Right lobe of liver (tissue), 6 donors: Measurements from ENCODE around the gene RBM22. TPM values are rescaled to one million over a fixed set of nuclear protein-coding genes. Genes with fewer than 3 reads are reported as not detected.

Experiments used
- ATAC-seq, 4 donors: fragments of 200-7000 bp; cut with Tn5 transposase; one replicate each; pipeline ENCODE4 v1.9.1; 2020; ENCODE audit warnings: mild to moderate bottlenecking in 4 of 4, moderate library complexity in 4 of 4
- DNase-seq, 3 donors: peaks; one replicate each; pipeline ENCODE4 v3.0.0-alpha.2; 2020
- H3K27ac ChIP-seq, 3 donors: fragments of 200-600 bp; one replicate each; pipeline ENCODE4 v1.8.0; 2022
- H3K27me3 ChIP-seq, 2 donors: fragments of 200-600 bp; one replicate each; pipeline ENCODE4 v1.8.0; 2022
- H3K36me3 ChIP-seq, 4 donors: fragments of 200-600 bp; sonication (generic) in 1 of 4; one replicate each; pipeline versions ENCODE4 v1.5.1 to v1.8.0; 2017 to 2022; ENCODE audit warnings: control low read depth in 1 of 4
- H3K4me1 ChIP-seq, 4 donors: fragments of 200-600 bp; sonication (generic) in 1 of 4; one replicate each; pipeline versions ENCODE4 v1.5.1 to v1.8.0; 2017 to 2022; ENCODE audit warnings: control low read depth in 1 of 4
- H3K4me3 ChIP-seq, 3 donors: fragments of 200-600 bp; one replicate each; pipeline ENCODE4 v1.8.0; 2022
- H3K9me3 ChIP-seq, 4 donors: fragments of 200-600 bp; sonication (generic) in 1 of 4; one replicate each; pipeline versions ENCODE4 v1.5.1 to v1.8.0; 2017 to 2022; ENCODE audit warnings: control low read depth in 1 of 4
- CTCF ChIP-seq, 4 donors: fragments of 200-600 bp in 3 of 4; fragments of 450-650 bp in 1 of 4; IDR thresholded peaks; one replicate each; pipeline versions ENCODE4 v1.5.1 to v1.8.0; 2016 to 2022; ENCODE audit warnings: antibody characterized with exemption in 4 of 4, mild to moderate bottlenecking in 2 of 4
- POLR2A ChIP-seq: fragments of 450-650 bp; IDR thresholded peaks from one replicate; pipeline ENCODE4 v1.6.1; 2017; ENCODE audit warnings: antibody characterized with exemption, mild to moderate bottlenecking
- WGBS: methylation state at CpG from one replicate; pipeline ENCODE4 v1.1.6; 2018; ENCODE audit warnings: low coverage, low lambda C conversion rate; ENCODE audit not compliant: insufficient coverage; ENCODE audit errors: missing lambda C conversion rate; 5-methylcytosine and 5-hydroxymethylcytosine counted together
- intact Hi-C, 2 donors: fragments of 100-400 bp; cut with DNase I; formaldehyde crosslinking; loops; one replicate each; pipeline versions ENCODE4 v1.11.2 to v1.14.1; 2022
- total RNA-seq, 6 experiments: library from RNA; depleted of rRNA in 2 of 6; stranded (reverse); fragments of >200 nt in 2 of 6; fragmentation: NEBNext Ultra II Directional in 3 of 6; extraction: Animal tissue kit (Norgen Biotek cat#: 25700) in 3 of 6; gene quantifications; one replicate each; pipeline versions ENCODE4 v1.1.0 to v1.2.4, GENCODE V29; 2016 to 2023
- donor health status: DM: no; HTN: yes; CAD: no.
- donor health status: DM: no; HTN: no; CAD: no.
- donor health status: DM: no; HTN: no; CAD: no.
- donor health status: DM: no; HTN: yes; CAD: no.
- donor health status: DM: no; HTN: yes; CAD: no.

RBM22 gene
- total RNA-seq, 6 experiments from 2014 or later, result 12.3 to 19.4 (median 17.7) TPM

GRCh38 chr5:150675069-150675468 lies 25.8 kb downstream of the RBM22 start:
- WGBS, result 67% methylated on average over 6 of the region's 6 CpGs
- ATAC-seq (no peak), DNase-seq (no peak)
- H3K27ac ChIP-seq, result no peak overlapping the region
- H3K27me3 ChIP-seq, result no peaks in the 10 kb centered on the region
- intact Hi-C loops, result no loop called here
- H3K4me3 ChIP-seq, result no peak overlapping the region
- no peaks in the 10 kb centered on the region for H3K9me3 ChIP-seq
- peaks cover 0 to 9% (median 2%) of the 10 kb centered on the region in 4 donors for H3K4me1 ChIP-seq
- TF ChIP-seq POLR2A (no peak), CTCF (IDR thresholded peaks at IDR 0.05) (no peak)
- no peaks in the 10 kb centered on the region for H3K36me3 ChIP-seq

GRCh38 chr5:150674341-150674821 lies 26.5 kb downstream of the RBM22 start:
- H3K27me3 ChIP-seq, result no peaks in the 10 kb centered on the region
- H3K4me1 ChIP-seq, result peaks cover 0 to 9% (median 2%) of the 10 kb centered on the region in 4 donors
- no peaks in the 10 kb centered on the region for H3K9me3 ChIP-seq
- no peak overlapping the region for H3K4me3 ChIP-seq
- intact Hi-C loops, result no loop called here
- no peaks in the 10 kb centered on the region for H3K36me3 ChIP-seq
- DNase-seq (no peak), ATAC-seq (no peak)
- TF ChIP-seq POLR2A (no peak), CTCF (IDR thresholded peaks at IDR 0.05) (no peak)
- H3K27ac ChIP-seq, result no peak overlapping the region
- 69% methylated on average over 4 of the region's 4 CpGs for WGBS

- H3K9me3 ChIP-seq, result no peaks in the 10 kb centered on the region
- 73% methylated on average over 3 of the region's 7 CpGs for WGBS
- no peak overlapping the region for H3K27ac ChIP-seq
- H3K27me3 ChIP-seq, result no peaks in the 10 kb centered on the region
- H3K4me3 ChIP-seq, result peak overlapping the region in 1 of 3 donors; percentile 43
- no peak for DNase-seq
- TF ChIP-seq CTCF (IDR thresholded peaks at IDR 0.05) (no peak), POLR2A (no peak)
- no peak for ATAC-seq
- intact Hi-C loops, result no loop called here
- no peaks in the 10 kb centered on the region for H3K36me3 ChIP-seq
- peaks cover 0 to 9% (median 2%) of the 10 kb centered on the region in 4 donors for H3K4me1 ChIP-seq
Observed at GRCh38 chr5:150672884-150673275, 28.0 kb downstream of the RBM22 start.

GRCh38 chr5:150672237-150672883 lies 28.5 kb downstream of the RBM22 start:
- no peaks in the 10 kb centered on the region for H3K27me3 ChIP-seq
- H3K27ac ChIP-seq, result no peak overlapping the region
- under 1% methylated on average over 22 of the region's 38 CpGs for WGBS
- DNase-seq (peak in 2 of 3 donors; percentile 53 to 55), ATAC-seq (peak; percentile 76 to 85 (median 80))
- H3K36me3 ChIP-seq, result no peaks in the 10 kb centered on the region
- no peaks in the 10 kb centered on the region for H3K9me3 ChIP-seq
- peak overlapping the region; percentile 34 to 43 (median 39) for H3K4me3 ChIP-seq
- intact Hi-C loops, result no loop called here
- H3K4me1 ChIP-seq, result peaks cover 0 to 9% (median 2%) of the 10 kb centered on the region in 4 donors
- TF ChIP-seq POLR2A (no peak), CTCF (IDR thresholded peaks at IDR 0.05) (no peak)
